ENCODE data around the gene ODAM. TPM values are rescaled to one million over a fixed set of nuclear protein-coding genes. Genes with fewer than 3 reads are reported as not detected.

ODAM gene
- total and polyA plus RNA-seq, 2 experiments from 2014 or later: not detected

GRCh38 chr4:70181864-70182263, 13.7 kb upstream of the ODAM start:
- H3K9me2 ChIP-seq (ENCODE audit: insufficient read depth): no peaks in the 10 kb centered on the region
- no peaks in the 10 kb centered on the region for H3K27me3 ChIP-seq (replicated peaks; ENCODE audit: insufficient read depth)
- TF ChIP-seq EZH2 (IDR thresholded peaks at IDR 0.05; ENCODE audit: insufficient read depth, poor library complexity, severe bottlenecking) (no peak), EZH2phosphoT487 (IDR thresholded peaks at IDR 0.05; ENCODE audit: insufficient read depth, low read depth) (no peak)
- no peak overlapping the region for H3K9ac ChIP-seq
- no peak overlapping the region for H2AFZ ChIP-seq
- H3K4me3 ChIP-seq: no peak overlapping the region
- H3K79me2 ChIP-seq (ENCODE audit: insufficient read depth): no peaks in the 10 kb centered on the region
- no peaks in the 10 kb centered on the region for H3K9me3 ChIP-seq (ENCODE audit: low read depth)
- H3K36me3 ChIP-seq (ENCODE audit: low read depth): no peaks in the 10 kb centered on the region
- no peak overlapping the region for H3K27ac ChIP-seq
- no peaks in the 10 kb centered on the region for H3K4me1 ChIP-seq (ENCODE audit: insufficient read depth)
- H3K4me2 ChIP-seq (ENCODE audit: unreplicated experiment): no peak overlapping the region
- no peak for DNase-seq
- no peaks in the 10 kb centered on the region for H4K20me1 ChIP-seq (ENCODE audit: insufficient read depth)
- in situ Hi-C loops (cut with MboI): loop anchor here (25.0 kb wide), 1 partner anchor 495 kb away; no protein-coding TSS in a partner anchor
- no peaks in the 10 kb centered on the region for H3F3A ChIP-seq (ENCODE audit: insufficient read depth)
- 4 to 8% methylated on average over 1 of the region's 1 CpG for WGBS, 2 experiments (ENCODE audit: low coverage in 1 of 2, low lambda C conversion rate in 2 of 2, missing lambda C conversion rate in 2 of 2)

- Histone ChIP-seq H3K9me3 (ENCODE audit: low read depth) (no peaks in the 10 kb centered on the region), H3K4me2 (ENCODE audit: unreplicated experiment) (no peak overlapping the region), H4K20me1 (ENCODE audit: insufficient read depth) (no peaks in the 10 kb centered on the region), H3K27ac (no peak overlapping the region), H3K27me3 (replicated peaks; ENCODE audit: insufficient read depth) (no peaks in the 10 kb centered on the region), H3K36me3 (ENCODE audit: low read depth) (no peaks in the 10 kb centered on the region), H2AFZ (no peak overlapping the region), H3K9me2 (ENCODE audit: insufficient read depth) (no peaks in the 10 kb centered on the region), H3F3A (ENCODE audit: insufficient read depth) (no peaks in the 10 kb centered on the region), H3K9ac (no peak overlapping the region), H3K4me3 (no peak overlapping the region), H3K79me2 (ENCODE audit: insufficient read depth) (no peaks in the 10 kb centered on the region), H3K4me1 (ENCODE audit: insufficient read depth) (no peaks in the 10 kb centered on the region)
- 5 to 10% methylated on average over 2 of the region's 2 CpGs for WGBS, 2 experiments (ENCODE audit: low coverage in 1 of 2, low lambda C conversion rate in 2 of 2, missing lambda C conversion rate in 2 of 2)
- in situ Hi-C loops (cut with MboI): loop anchor here (25.0 kb wide), 1 partner anchor 495 kb away; no protein-coding TSS in a partner anchor
- TF ChIP-seq EZH2phosphoT487 (IDR thresholded peaks at IDR 0.05; ENCODE audit: insufficient read depth, low read depth): no peak
- no peak for TF ChIP-seq EZH2 (IDR thresholded peaks at IDR 0.05; ENCODE audit: insufficient read depth, poor library complexity, severe bottlenecking)
- DNase-seq: no peak
These were observed 12.9 kb upstream of the ODAM start for GRCh38 chr4:70182517-70183167.

GRCh38 chr4:70183168-70183939, 12.2 kb upstream of the ODAM start:
- Histone ChIP-seq H3K4me1 (ENCODE audit: insufficient read depth) (no peaks in the 10 kb centered on the region), H3F3A (ENCODE audit: insufficient read depth) (no peaks in the 10 kb centered on the region), H3K79me2 (ENCODE audit: insufficient read depth) (no peaks in the 10 kb centered on the region), H3K9me3 (ENCODE audit: low read depth) (no peaks in the 10 kb centered on the region), H3K27ac (no peak overlapping the region), H3K27me3 (replicated peaks; ENCODE audit: insufficient read depth) (no peaks in the 10 kb centered on the region), H2AFZ (no peak overlapping the region), H3K4me3 (no peak overlapping the region), H3K9me2 (ENCODE audit: insufficient read depth) (no peaks in the 10 kb centered on the region), H4K20me1 (ENCODE audit: insufficient read depth) (no peaks in the 10 kb centered on the region), H3K4me2 (ENCODE audit: unreplicated experiment) (no peak overlapping the region), H3K9ac (no peak overlapping the region), H3K36me3 (ENCODE audit: low read depth) (no peaks in the 10 kb centered on the region)
- 28 to 36% methylated on average over 6 of the region's 6 CpGs for WGBS, 2 experiments (ENCODE audit: low coverage in 1 of 2, low lambda C conversion rate in 2 of 2, missing lambda C conversion rate in 2 of 2)
- in situ Hi-C loops (cut with MboI): loop anchor here (25.0 kb wide), 1 partner anchor 496 kb away; no protein-coding TSS in a partner anchor
- TF ChIP-seq EZH2phosphoT487 (IDR thresholded peaks at IDR 0.05; ENCODE audit: insufficient read depth, low read depth): no peak
- TF ChIP-seq EZH2 (IDR thresholded peaks at IDR 0.05; ENCODE audit: insufficient read depth, poor library complexity, severe bottlenecking): no peak
- peak; percentile 74 for DNase-seq

GRCh38 chr4:70183940-70184246, 11.6 kb upstream of the ODAM start:
- Histone ChIP-seq H3K9me3 (ENCODE audit: low read depth) (no peaks in the 10 kb centered on the region), H3K9ac (no peak overlapping the region), H3K27me3 (replicated peaks; ENCODE audit: insufficient read depth) (no peaks in the 10 kb centered on the region), H3K4me3 (no peak overlapping the region), H3F3A (ENCODE audit: insufficient read depth) (no peaks in the 10 kb centered on the region), H3K36me3 (ENCODE audit: low read depth) (no peaks in the 10 kb centered on the region), H4K20me1 (ENCODE audit: insufficient read depth) (no peaks in the 10 kb centered on the region), H2AFZ (no peak overlapping the region), H3K9me2 (ENCODE audit: insufficient read depth) (no peaks in the 10 kb centered on the region), H3K79me2 (ENCODE audit: insufficient read depth) (no peaks in the 10 kb centered on the region), H3K4me1 (ENCODE audit: insufficient read depth) (no peaks in the 10 kb centered on the region), H3K4me2 (ENCODE audit: unreplicated experiment) (no peak overlapping the region), H3K27ac (no peak overlapping the region)
- in situ Hi-C loops (cut with MboI): loop anchor here (25.0 kb wide), 1 partner anchor 497 kb away; no protein-coding TSS in a partner anchor
- TF ChIP-seq EZH2phosphoT487 (IDR thresholded peaks at IDR 0.05; ENCODE audit: insufficient read depth, low read depth) (no peak), EZH2 (IDR thresholded peaks at IDR 0.05; ENCODE audit: insufficient read depth, poor library complexity, severe bottlenecking) (no peak)
- WGBS, 2 experiments (ENCODE audit: low coverage in 1 of 2, low lambda C conversion rate in 2 of 2, missing lambda C conversion rate in 2 of 2): 79 to 100% methylated on average over 1 of the region's 1 CpG
- no peak for DNase-seq

Measured in GM23248 (cell line).